Fibroblast of lung (primary cell): ENCODE results near the gene PBX1.

Experiments used
- CTCF ChIP-seq, 2 donors: IDR thresholded peaks in 1 of 2; conservative IDR thresholded peaks in 1 of 2; 1 replicate in 1 of 2; 2 replicates in 1 of 2; pipeline ENCODE4 v1.5.1; 2011 to 2012; ENCODE audit warnings: low read length in 2 of 2, control low read depth in 1 of 2, inconsistent platforms in 1 of 2, low read depth in 1 of 2, mild to moderate bottlenecking in 1 of 2
- EZH2 ChIP-seq: IDR thresholded peaks from 2 replicates; pipeline ENCODE4 v1.5.1; 2012; ENCODE audit warnings: low read length, control low read depth, mild to moderate bottlenecking; ENCODE audit errors: missing control alignments

DNA sequence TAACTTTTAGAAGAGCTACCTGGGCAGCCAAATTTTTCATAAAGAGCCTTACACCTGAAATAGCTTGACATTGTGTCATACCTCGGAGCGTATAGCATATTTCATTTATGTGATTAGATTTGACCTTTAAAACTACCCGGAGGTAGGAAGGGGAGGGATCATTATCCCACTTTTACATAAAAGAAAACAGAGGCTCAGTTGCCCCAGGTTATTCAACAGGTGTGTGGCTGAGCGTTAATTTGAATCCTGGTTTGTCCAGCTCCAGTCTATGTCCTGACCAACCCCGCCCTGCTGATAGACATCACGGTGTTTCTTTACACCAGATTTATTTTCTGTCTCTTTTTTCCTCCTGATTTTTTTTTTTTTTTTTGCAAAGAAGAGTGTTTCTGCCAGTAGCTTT lies 39.7 kb downstream of the PBX1 start:
- no peak for TF ChIP-seq CTCF (conservative IDR thresholded peaks at IDR 0.05 in 1 of 2, IDR thresholded peaks at IDR 0.05 in 1 of 2; ENCODE audit: low read depth in 1 of 2, low read length in 2 of 2)
- TF ChIP-seq EZH2: no peak
